ENCODE results near the gene B4GALT2. TPM values are rescaled to one million over a fixed set of nuclear protein-coding genes. Genes with fewer than 3 reads are reported as not detected.

The B4GALT2 gene
- total and polyA plus RNA-seq, 2 of the 8 experiments (the other 6 are each of a cell fraction or from before 2014, with no cell fraction given), result 56.5 to 121 TPM

GRCh38 chr1:43961692-43962091 is 17.3 kb upstream of the B4GALT2 start:
- FAIRE-seq (no peak), DNase-seq (ENCODE audit: low read depth in 1 of 2, low spot score in 2 of 2) (no peak)
- H2BK12ac ChIP-seq (ENCODE audit: low read depth, low read length), result no peak overlapping the region
- no peak overlapping the region for H4K8ac ChIP-seq (ENCODE audit: extremely low read depth, insufficient read depth, low read length)
- no peaks in the 10 kb centered on the region for H3K9me3 ChIP-seq (ENCODE audit: insufficient read depth in 2 of 2, low read depth in 1 of 2, low read length in 1 of 2)
- no peak overlapping the region for H4K91ac ChIP-seq (replicated peaks; ENCODE audit: insufficient read length, low read length)
- no peak overlapping the region for H3K27ac ChIP-seq (ENCODE audit: low read depth, low read length)
- CTCF ChIA-PET (ENCODE audit: partially characterized antibody), result interaction anchor here (0.6 to 2.0 kb wide), 4 partner anchors 9 to 74 kb away, joined by 3 to 6 read pairs (median 5); no protein-coding TSS in a partner anchor
- no peaks in the 10 kb centered on the region for H3K79me1 ChIP-seq (ENCODE audit: low read depth, low read length)
- no peak overlapping the region for H3K4me2 ChIP-seq (ENCODE audit: insufficient read depth in 1 of 2, low read depth in 2 of 2, low read length in 2 of 2)
- H4K20me1 ChIP-seq (replicated peaks in 1 of 2; ENCODE audit: control insufficient read depth in 1 of 2, insufficient read depth in 2 of 2, low read length in 2 of 2), result peaks cover 0 to 1% of the 10 kb centered on the region in 2 experiments
- H3K56ac ChIP-seq (replicated peaks; ENCODE audit: insufficient read length, low read depth, low read length), result no peak overlapping the region
- no peak overlapping the region for H3K14ac ChIP-seq (ENCODE audit: insufficient read length)
- H2AK5ac ChIP-seq (ENCODE audit: low read depth, low read length), result no peak overlapping the region
- no peaks in the 10 kb centered on the region for H3K79me2 ChIP-seq (ENCODE audit: control insufficient read depth in 1 of 2, insufficient read depth in 2 of 2, low read length in 2 of 2)
- TF ChIP-seq KDM1A (IDR thresholded peaks at IDR 0.05; ENCODE audit: borderline replicate concordance, low read length) (no peak), RNF2 (IDR thresholded peaks at IDR 0.05; ENCODE audit: borderline replicate concordance, low read depth, low read length, missing control alignments, poor library complexity, severe bottlenecking) (no peak), RBBP5 (IDR thresholded peaks at IDR 0.05; ENCODE audit: borderline replicate concordance, low read depth, low read length) (no peak), POLR2AphosphoS5 (IDR thresholded peaks at IDR 0.05; ENCODE audit: low read depth, low read length) (no peak), RFX5 (IDR thresholded peaks at IDR 0.05; ENCODE audit: borderline replicate concordance, low read depth, low read length) (no peak), BACH1 (IDR thresholded peaks at IDR 0.05; ENCODE audit: low read length) (no peak)
- TF ChIP-seq, protein P1, sequence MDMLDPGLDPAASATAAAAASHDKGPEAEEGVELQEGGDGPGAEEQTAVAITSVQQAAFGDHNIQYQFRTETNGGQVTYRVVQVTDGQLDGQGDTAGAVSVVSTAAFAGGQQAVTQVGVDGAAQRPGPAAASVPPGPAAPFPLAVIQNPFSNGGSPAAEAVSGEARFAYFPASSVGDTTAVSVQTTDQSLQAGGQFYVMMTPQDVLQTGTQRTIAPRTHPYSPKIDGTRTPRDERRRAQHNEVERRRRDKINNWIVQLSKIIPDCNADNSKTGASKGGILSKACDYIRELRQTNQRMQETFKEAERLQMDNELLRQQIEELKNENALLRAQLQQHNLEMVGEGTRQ (IDR thresholded peaks at IDR 0.05; ENCODE audit: low read length), result no peak
- no peak overlapping the region for H3K4ac ChIP-seq (replicated peaks; ENCODE audit: insufficient read length, low read depth, low read length)
- H2BK5ac ChIP-seq (ENCODE audit: low read depth, low read length), result peak overlapping the region; percentile 9; the same call in 1 of the 2 replicates
- H3K23ac ChIP-seq (ENCODE audit: insufficient read length), result no peak overlapping the region
- H2AFZ ChIP-seq (ENCODE audit: low read length), result no peak overlapping the region
- no peak overlapping the region for H2BK15ac ChIP-seq (ENCODE audit: low read length)
- peaks cover 5% of the 10 kb centered on the region; the same call in 1 of the 2 replicates for H3K23me2 ChIP-seq (ENCODE audit: low read depth, low read length)
- H3K36me3 ChIP-seq (ENCODE audit: control insufficient read depth in 2 of 4, insufficient read depth in 4 of 4, low read length in 3 of 4), result peaks cover 3 to 11% (median 8%) of the 10 kb centered on the region in 4 experiments; a peak in 4 of 8 replicates
- no peak overlapping the region for H3K18ac ChIP-seq (ENCODE audit: extremely low read depth, low read length)
- H3K27me3 ChIP-seq (replicated peaks in 1 of 4; ENCODE audit: control insufficient read depth in 3 of 4, extremely low read depth in 1 of 4, insufficient read depth in 3 of 4, low read length in 3 of 4), result no peaks in the 10 kb centered on the region
- no peak overlapping the region for H4K5ac ChIP-seq (ENCODE audit: insufficient read length, low read depth, low read length)
- POLR2A ChIA-PET (ENCODE audit: partially characterized antibody), result interaction anchor here (1.8 kb wide), 1 partner anchor 9 kb away, joined by 5 read pairs; no protein-coding TSS in a partner anchor
- no peak overlapping the region for H2BK120ac ChIP-seq (replicated peaks; ENCODE audit: low read depth, low read length)
- H2BK20ac ChIP-seq (ENCODE audit: low read length), result no peak overlapping the region
- 87% methylated on average over 3 of the region's 3 CpGs; no CpG with 5 or more reads in 1 of the 2 experiments for WGBS, 2 experiments (ENCODE audit: extremely low coverage in 1 of 2, insufficient coverage in 1 of 2, insufficient read length in 1 of 2, insufficient replicate concordance in 2 of 2, low coverage in 1 of 2, low lambda C conversion rate in 2 of 2, missing lambda C conversion rate in 1 of 2)
- no peak overlapping the region for H3K4me3 ChIP-seq (ENCODE audit: extremely low read depth in 1 of 4, insufficient read depth in 2 of 4, low read depth in 3 of 4, low read length in 4 of 4)
- H3K4me1 ChIP-seq (replicated peaks in 1 of 4; ENCODE audit: control insufficient read depth in 3 of 4, insufficient read depth in 4 of 4, low read length in 3 of 4), result no peaks in the 10 kb centered on the region
- no peak overlapping the region for H3K9ac ChIP-seq (replicated peaks in 1 of 4; ENCODE audit: extremely low read depth in 1 of 4, low read depth in 3 of 4, low read length in 3 of 4)

Measured in H1 (cell line).